Ramos (cell line): ENCODE results near the gene RTN1.
"Not testable (repeated sequence)": the region's sequence is repeated elsewhere in the genome, so short reads cannot be mapped to it uniquely, and the experiment has no call there.

ENCODE experiments used
- in situ Hi-C: fragments of 300-500 bp; cut with MboI; formaldehyde crosslinking; loops from one replicate; pipeline ENCODE4 v1.14.3; 2022; ENCODE audit warnings: low sequenced_read_pairs; ENCODE audit not compliant: unreplicated experiment

Gene RTN1

GRCh38 chr14:59707778-59708561, 162.6 kb downstream of the RTN1 start:
- in situ Hi-C loops, result no loop called here

GRCh38 chr14:59705866-59706265, 164.7 kb downstream of the RTN1 start:
- in situ Hi-C loops, result no loop called here

DNA sequence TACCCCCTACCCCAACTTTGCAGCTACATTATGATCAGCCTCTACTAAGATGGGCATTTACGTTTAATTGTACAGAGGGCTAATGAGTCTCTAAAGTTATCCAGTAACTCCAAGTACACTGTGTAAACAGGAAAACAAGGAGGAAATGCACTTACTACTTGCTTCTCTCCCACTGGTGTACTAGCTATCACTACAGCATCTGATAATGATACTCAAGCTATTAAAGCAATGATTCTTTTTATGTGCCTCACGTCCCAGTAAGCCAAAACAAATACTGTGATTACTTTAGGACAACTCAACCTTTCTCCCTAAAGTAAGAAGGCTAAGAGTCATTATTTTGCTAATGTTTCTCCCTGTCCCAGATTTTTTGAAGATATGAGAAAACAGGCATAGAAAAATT, 165.3 kb downstream of the RTN1 start:
- in situ Hi-C loops, result no loop called here

DNA sequence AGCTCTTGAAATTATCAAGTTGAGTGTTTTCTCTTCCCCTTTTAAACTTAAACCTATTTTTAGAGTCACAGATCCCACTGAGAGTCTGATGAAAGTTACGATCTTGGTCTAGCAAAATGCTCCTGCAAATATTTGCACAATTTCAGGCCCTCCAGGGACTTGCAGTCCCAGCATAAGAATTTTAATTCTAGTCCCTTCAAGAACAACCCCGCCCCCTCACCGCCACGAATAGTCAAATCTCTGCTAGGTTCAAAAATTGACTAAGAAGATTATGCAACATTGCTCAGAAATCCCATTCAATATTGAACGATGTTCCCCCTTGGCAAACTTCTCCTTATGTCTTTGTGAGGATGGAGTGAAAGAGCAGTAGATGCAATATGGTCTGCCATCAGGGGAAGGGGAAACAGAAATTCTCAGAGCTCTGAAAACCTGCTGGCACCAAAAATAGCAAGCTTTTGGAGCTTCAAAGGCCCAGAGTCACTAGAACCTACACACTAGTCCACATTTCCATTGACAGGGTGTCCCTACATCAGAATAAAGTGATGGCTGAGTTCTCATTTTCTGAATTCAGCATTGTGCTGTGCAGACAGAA, 166.4 kb downstream of the RTN1 start:
- in situ Hi-C loops, result no loop called here

DNA sequence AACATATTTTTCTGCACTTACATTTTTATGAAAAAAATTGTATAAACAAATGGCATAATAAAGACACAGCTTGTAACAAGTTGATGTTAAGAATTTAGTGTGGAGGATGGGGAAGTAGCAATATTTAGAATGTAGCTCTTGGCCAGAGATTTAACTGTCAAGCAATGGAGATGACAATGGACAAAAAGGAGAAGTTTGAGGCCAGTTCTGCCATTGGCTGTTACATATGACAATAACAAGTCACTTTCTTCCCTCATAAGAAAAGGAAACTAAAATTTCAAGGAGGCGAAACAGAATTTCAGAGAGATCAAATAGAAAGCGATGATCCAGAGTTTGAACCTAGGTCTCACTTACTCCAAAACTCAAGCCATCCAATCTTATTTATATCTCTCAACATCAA, 171.1 kb downstream of the RTN1 start:
- in situ Hi-C loops, result no loop called here

DNA sequence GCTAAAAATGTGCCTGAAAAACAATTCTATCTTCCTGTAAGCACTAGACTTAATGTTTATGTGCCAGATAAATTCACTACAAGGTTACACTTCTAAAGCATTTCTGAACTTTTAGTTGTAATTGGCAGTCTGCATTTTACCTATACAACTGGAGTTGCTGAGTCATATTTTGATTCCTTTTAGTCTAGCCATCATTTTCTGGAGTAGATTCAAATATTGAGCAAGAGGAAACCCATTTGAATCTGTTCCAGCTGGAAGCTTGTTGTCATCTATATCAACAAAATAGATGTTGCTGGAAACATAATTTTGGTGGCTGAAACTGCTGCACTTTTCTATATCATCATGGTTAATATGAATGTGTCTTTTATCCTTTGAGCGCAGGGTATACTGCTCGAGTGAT, 171.8 kb downstream of the RTN1 start:
- in situ Hi-C loops, result no loop called here

DNA sequence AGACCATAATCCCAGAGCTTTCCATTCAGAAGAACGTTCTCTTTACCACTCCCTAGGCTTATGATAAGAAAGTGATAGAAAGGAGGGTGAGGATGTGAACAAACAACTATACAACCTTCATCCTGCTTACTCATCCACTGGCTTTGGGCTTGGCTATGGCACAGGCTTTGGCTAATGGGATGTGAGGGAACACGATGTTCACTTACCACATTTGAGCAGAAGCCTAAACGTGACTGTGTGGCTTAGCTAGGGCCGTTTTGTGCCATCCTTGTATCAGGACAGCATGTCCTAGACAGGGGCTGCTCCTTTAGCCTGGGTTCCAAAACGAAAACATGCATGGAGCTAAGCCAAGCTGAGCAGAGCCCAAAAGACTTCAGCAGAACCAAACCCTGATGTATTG, 175.4 kb downstream of the RTN1 start:
- in situ Hi-C loops, result no loop called here

DNA sequence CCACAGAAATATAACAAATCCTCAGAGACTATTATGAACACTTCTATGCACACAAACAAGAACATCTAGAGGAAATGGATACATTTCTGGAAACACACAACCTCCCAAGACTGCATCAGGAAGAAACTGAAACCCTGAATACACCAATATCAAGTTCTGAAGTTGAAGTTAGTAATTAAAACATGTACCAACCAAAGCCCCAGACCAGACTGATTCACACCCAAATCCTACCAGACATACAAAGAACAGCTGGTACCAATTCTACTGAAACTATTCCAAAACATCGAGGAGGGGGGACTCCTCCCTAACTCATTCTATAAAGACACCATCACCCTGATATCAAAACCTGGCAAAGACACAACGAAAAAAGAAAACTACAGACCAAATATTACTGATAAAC, 179.3 kb downstream of the RTN1 start:
- in situ Hi-C loops, result no loop called here

DNA sequence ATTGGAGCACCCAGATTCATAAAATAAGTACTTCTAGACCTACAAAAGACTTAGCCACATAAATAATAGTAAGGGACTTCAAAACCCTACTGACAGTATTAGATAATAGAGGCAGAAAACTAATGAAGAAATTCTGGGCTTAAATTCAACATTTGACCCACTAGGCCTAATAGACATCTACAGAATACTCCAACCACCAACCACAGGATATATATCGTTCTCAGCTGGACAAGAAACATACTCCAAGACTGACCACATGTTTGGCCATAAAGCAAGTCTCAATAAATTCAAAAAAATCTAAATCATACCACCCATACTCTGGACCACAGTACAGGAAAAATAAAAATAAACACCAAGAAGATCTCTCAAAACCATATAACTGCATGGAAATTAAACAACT, 180.2 kb downstream of the RTN1 start:
- in situ Hi-C loops, result no loop called here

GRCh38 chr14:59688224-59689170, 182.1 kb downstream of the RTN1 start:
- in situ Hi-C loops, result no loop called here

DNA sequence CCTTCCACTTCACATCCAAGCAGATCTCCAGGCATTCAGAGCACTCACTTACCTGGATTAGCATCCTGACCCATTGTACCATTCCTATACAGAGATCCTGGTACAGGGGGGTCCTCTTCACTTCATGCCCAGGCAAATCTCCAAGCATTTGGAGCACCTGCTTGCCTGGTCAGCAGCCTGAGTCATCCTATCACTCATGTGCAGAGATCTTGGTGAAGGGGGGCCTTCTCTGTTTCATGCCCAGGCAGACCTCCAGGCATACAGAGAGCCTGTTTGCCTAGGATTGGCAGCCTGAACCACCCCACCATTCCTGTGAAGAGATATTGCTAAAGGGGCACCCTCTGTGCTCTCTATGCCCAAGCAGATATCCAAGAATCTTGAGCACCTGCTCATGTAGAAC, 182.9 kb downstream of the RTN1 start:
- in situ Hi-C loops, result no loop called here

GRCh38 chr14:59679872-59680271, 190.7 kb downstream of the RTN1 start:
- in situ Hi-C loops, result no loop called here

GRCh38 chr14:59678352-59678751, 192.2 kb downstream of the RTN1 start:
- in situ Hi-C loops, result no loop called here

- in situ Hi-C loops, result no loop called here
Measured at GRCh38 chr14:59677771-59678231, 192.8 kb downstream of the RTN1 start.

GRCh38 chr14:59675394-59675793, 195.2 kb downstream of the RTN1 start:
- in situ Hi-C loops, result no loop called here

- in situ Hi-C loops, result no loop called here
Measured at GRCh38 chr14:59664741-59665140, 205.8 kb downstream of the RTN1 start.

- in situ Hi-C loops, result no loop called here
Measured at GRCh38 chr14:59657769-59658168, 212.8 kb downstream of the RTN1 start.

DNA sequence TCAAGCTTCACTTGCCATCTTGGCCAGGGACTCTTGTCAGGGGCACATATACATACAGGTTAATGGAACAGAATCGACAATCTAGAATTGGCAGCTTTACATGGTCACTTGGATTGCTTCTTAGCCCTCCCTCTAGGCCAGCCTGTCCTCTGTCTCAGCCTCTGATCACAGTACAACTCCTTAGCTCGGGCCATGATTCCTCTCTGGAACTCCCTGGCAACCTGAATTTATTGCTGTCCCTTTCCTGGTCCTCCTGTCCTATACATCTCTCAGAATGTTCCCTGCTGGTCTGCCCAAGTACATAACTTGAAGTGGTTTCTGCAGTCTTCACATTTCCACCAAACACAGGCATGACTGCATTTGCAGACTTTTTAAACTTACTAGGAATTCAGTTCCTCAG, 214.1 kb downstream of the RTN1 start:
- in situ Hi-C loops, result no loop called here

DNA sequence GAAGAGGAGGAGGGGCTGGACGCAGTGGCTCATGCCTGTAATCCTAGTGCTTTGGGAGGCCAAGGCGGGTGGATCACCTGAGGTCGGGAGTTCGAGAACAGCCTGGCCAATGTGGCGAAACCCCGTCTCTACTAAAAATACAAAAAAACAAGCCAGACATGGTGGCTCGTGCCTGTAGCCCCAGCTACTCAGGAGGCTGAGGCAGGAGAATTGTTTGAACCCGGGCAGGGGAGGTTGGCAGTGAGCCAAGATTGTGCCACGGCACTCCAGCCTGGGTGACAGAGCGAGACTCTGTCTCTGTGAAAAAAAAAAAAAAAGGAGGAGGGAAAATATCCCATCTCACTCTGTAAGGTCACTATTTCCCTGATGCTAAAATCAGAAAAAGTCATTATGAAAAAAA, 216.4 kb downstream of the RTN1 start:
- in situ Hi-C loops, result not testable (repeated sequence)

GRCh38 chr14:59646832-59647231, 223.7 kb downstream of the RTN1 start:
- in situ Hi-C loops, result loop anchor here (25.0 kb wide), 1 partner anchor 540 kb away; no protein-coding TSS in a partner anchor

GRCh38 chr14:59638885-59639284, 231.7 kb downstream of the RTN1 start:
- in situ Hi-C loops, result loop anchor here (25.0 kb wide), 1 partner anchor 548 kb away; no protein-coding TSS in a partner anchor
